HCT116 (cell line): Measurements from ENCODE around the gene TRIM37. TPM values are rescaled to one million over a fixed set of nuclear protein-coding genes. Genes with fewer than 3 reads are reported as not detected.
A peak's percentile ranks its signal among the peaks of the same experiment; 100 is the strongest.

Experiments used
- ATAC-seq: fragments of 200-7000 bp; cut with Tn5 transposase; 2 replicates; pipeline ENCODE4 v1.9.1; 2020; ENCODE audit warnings: mild to moderate bottlenecking, moderate library complexity
- BruUV-seq: library from RNA; stranded (reverse); fragments of 400-500 nt; replicated peaks from 2 replicates; lab custom pipeline; 2021; lab: Mats Ljungman, UMichigan
- CTCF ChIA-PET: fragments of 300-600 bp; sonication (Branson Sonifier 250); formaldehyde crosslinking; loops from one replicate; lab custom pipeline; 2021; ENCODE audit warnings: antibody characterized with exemption; lab: Charles Lee
- POLR2A ChIA-PET: fragments of 300-600, 350-600 bp; sonication (Branson Sonifier 250); formaldehyde crosslinking; loops from one replicate; lab custom pipeline; 2021; ENCODE audit warnings: antibody characterized with exemption; lab: Charles Lee
- RAD21 ChIA-PET, 2 experiments: fragments of 300-600 bp; sonication (Branson Sonifier 250); formaldehyde crosslinking; loops; one replicate each; lab custom pipeline; 2023; ENCODE audit warnings: low total read pairs in 2 of 2; ENCODE audit not compliant: uncharacterized antibody in 2 of 2, unreplicated experiment in 2 of 2, low non-redundant PET in 1 of 2; lab: Charles Lee
- DNase-seq: peaks from one replicate; pipeline ENCODE4 v3.0.0-alpha.2; 2010; ENCODE audit warnings: low read depth, low spot score
- H2AFZ ChIP-seq: fragments of 200-600 bp; shearing (Covaris generic), sonication (generic); 2 replicates; pipeline ENCODE4 v1.6.1; 2017; ENCODE audit warnings: low read depth, mixed run types, mixed read lengths, antibody characterized with exemption, low read length; ENCODE audit not compliant: poor library complexity, severe bottlenecking
- H3K27ac ChIP-seq: 2 replicates; pipeline ENCODE4 v1.5.1; 2012; ENCODE audit warnings: low read depth, low read length
- H3K27me3 ChIP-seq: fragments of 200-600 bp; sonication (generic); 2 replicates; pipeline ENCODE4 v1.6.1; 2016; ENCODE audit warnings: mixed run types, low read length, mixed read lengths; ENCODE audit not compliant: insufficient read depth
- H3K36me3 ChIP-seq, 2 experiments: fragments of 200-500 bp in 1 of 2; fragments of 200-600 bp in 1 of 2; sonication (Bioruptor generic) in 1 of 2; sonication (generic) in 1 of 2; 2 replicates each; pipeline versions ENCODE4 v1.5.1 to v1.6.1; 2014 to 2016; ENCODE audit warnings: low read length in 2 of 2, inconsistent platforms in 1 of 2, mixed read lengths in 1 of 2, mixed run types in 1 of 2; ENCODE audit not compliant: insufficient read depth in 2 of 2, control insufficient read depth in 1 of 2
- H3K4me1 ChIP-seq, 2 experiments: fragments of 200-600 bp in 1 of 2; sonication (generic) in 1 of 2; 2 replicates each; pipeline versions ENCODE4 v1.5.1 to v1.6.1; 2012 to 2017; ENCODE audit warnings: low read length in 2 of 2, inconsistent platforms in 1 of 2, mild to moderate bottlenecking in 1 of 2, mixed read lengths in 1 of 2, mixed run types in 1 of 2, moderate library complexity in 1 of 2; ENCODE audit not compliant: insufficient read depth in 2 of 2, control insufficient read depth in 1 of 2
- H3K4me2 ChIP-seq: fragments of 200-600 bp; sonication (generic); 2 replicates; pipeline ENCODE4 v1.6.1; 2017; ENCODE audit warnings: mixed run types, low read length, mixed read lengths
- H3K4me3 ChIP-seq, 2 experiments: fragments of 200-600 bp in 1 of 2; sonication (generic) in 1 of 2; replicated peaks in 1 of 2; 2 replicates each; pipeline ENCODE4 v1.5.1; 2011 to 2016; ENCODE audit warnings: low read length in 2 of 2, control low read depth in 1 of 2, low read depth in 1 of 2, mild to moderate bottlenecking in 1 of 2, mixed read lengths in 1 of 2, mixed run types in 1 of 2
- H3K79me2 ChIP-seq: fragments of 200-600 bp; sonication (generic); 2 replicates; pipeline ENCODE4 v1.6.1; 2017; ENCODE audit warnings: mild to moderate bottlenecking, mixed run types, low read length, moderate library complexity, mixed read lengths; ENCODE audit not compliant: insufficient read depth
- H3K9ac ChIP-seq: fragments of 200-600 bp; sonication (generic); 2 replicates; pipeline ENCODE4 v1.6.1; 2016; ENCODE audit warnings: low read length, mixed read lengths
- H3K9me2 ChIP-seq: fragments of 200-600 bp; sonication (generic), shearing (Covaris generic); 2 replicates; pipeline ENCODE4 v1.6.1; 2017; ENCODE audit warnings: mixed run types, mild to moderate bottlenecking, moderate library complexity; ENCODE audit not compliant: insufficient read depth
- H3K9me3 ChIP-seq, 2 experiments: fragments of 200-500 bp in 1 of 2; fragments of 200-600 bp in 1 of 2; sonication (Bioruptor generic) in 1 of 2; sonication (generic) in 1 of 2; 2 replicates each; pipeline ENCODE4 v1.6.1; 2014 to 2017; ENCODE audit warnings: low read length in 2 of 2, mixed read lengths in 2 of 2, inconsistent platforms in 1 of 2, low read depth in 1 of 2, mild to moderate bottlenecking in 1 of 2, mixed run types in 1 of 2, moderate library complexity in 1 of 2; ENCODE audit not compliant: control insufficient read depth in 1 of 2, insufficient read depth in 1 of 2
- H4K20me1 ChIP-seq: fragments of 200-600 bp; sonication (generic), shearing (Covaris generic); 2 replicates; pipeline ENCODE4 v1.6.1; 2017; ENCODE audit warnings: mixed run types, mild to moderate bottlenecking, moderate library complexity; ENCODE audit not compliant: insufficient read depth
- EGR1 ChIP-seq: IDR thresholded peaks from 2 replicates; pipeline ENCODE4 v1.6.1; 2012; ENCODE audit warnings: low read depth
- ELF1 ChIP-seq: IDR thresholded peaks from 2 replicates; pipeline ENCODE4 v1.6.1; 2012; ENCODE audit warnings: low read depth, borderline replicate concordance
- EZH2 ChIP-seq: fragments of 200-600 bp; sonication (generic); IDR thresholded peaks from 2 replicates; pipeline ENCODE4 v1.6.1; 2017; ENCODE audit warnings: antibody characterized with exemption, mixed run types
- EZH2phosphoT487 ChIP-seq: fragments of 200-600 bp; IDR thresholded peaks from 2 replicates; pipeline ENCODE4 v1.6.1; 2018; ENCODE audit warnings: antibody characterized with exemption, borderline replicate concordance
- FOSL1 ChIP-seq: IDR thresholded peaks from 2 replicates; pipeline ENCODE4 v1.6.1; 2012; ENCODE audit warnings: low read depth
- RAD21 ChIP-seq: IDR thresholded peaks from 2 replicates; pipeline ENCODE4 v1.6.1; 2012; ENCODE audit warnings: low read depth, mild to moderate bottlenecking
- SRF ChIP-seq: IDR thresholded peaks from 2 replicates; pipeline ENCODE4 v1.6.1; 2012; ENCODE audit warnings: low read depth
- YY1 ChIP-seq: IDR thresholded peaks from 2 replicates; pipeline ENCODE4 v1.6.1; 2011; ENCODE audit warnings: low read length, low read depth, moderate library complexity, mild to moderate bottlenecking; ENCODE audit not compliant: insufficient replicate concordance; ENCODE audit errors: extremely low read depth
- intact Hi-C: fragments of 100-400 bp; cut with micrococcal nuclease; formaldehyde crosslinking; loops from 2 replicates; pipeline ENCODE4 v1.10.0; 2022
- total RNA-seq: library from RNA; stranded (reverse); gene quantifications from one replicate; pipeline ENCODE4 v1.2.1, GENCODE V29; 2021; ENCODE audit not compliant: unreplicated experiment
- TF ChIP-seq, protein P1 (sequence below): IDR thresholded peaks from 2 replicates; pipeline ENCODE4 v1.6.1; 2012

The TRIM37 gene
- total RNA-seq, 1 experiment from 2014 or later, result 55.7 TPM

DNA sequence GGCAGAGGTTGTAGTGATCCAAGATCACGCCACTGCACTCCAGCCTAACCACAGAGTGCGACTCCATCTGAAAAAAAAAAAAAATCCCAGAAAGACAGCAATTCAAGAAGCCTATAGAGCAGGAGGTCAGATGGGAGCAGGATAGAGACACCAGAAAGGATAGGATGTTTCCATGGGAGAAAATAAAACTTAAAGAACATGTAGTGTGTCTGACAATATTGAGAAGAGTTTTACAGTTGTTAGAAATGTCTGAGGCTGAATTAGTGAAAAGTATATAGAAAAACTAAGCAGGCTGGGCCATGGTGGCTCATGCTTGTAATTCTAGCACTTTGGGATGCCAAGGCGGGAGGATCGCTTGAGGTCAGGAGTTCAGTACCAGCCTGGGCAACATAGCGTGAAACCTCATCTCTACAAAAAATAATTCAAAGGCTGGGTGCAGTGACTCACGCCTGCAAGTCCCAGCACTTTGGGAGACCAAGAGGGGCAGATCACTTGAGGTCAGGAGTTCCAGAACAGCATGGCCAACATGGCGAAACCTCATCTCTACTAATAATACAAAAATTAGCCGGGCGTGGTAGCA, 15.3 kb upstream of the TRIM37 start:
- Histone ChIP-seq H4K20me1 (no peaks in the 10 kb centered on the region), H2AFZ (no peak overlapping the region), H3K4me2 (no peak overlapping the region), H3K4me3 (no peak overlapping the region), H3K9ac (no peak overlapping the region), H3K36me3 (peaks cover 0 to 5% of the 10 kb centered on the region in 2 experiments), H3K27ac (no peak overlapping the region), H3K27me3 (no peaks in the 10 kb centered on the region), H3K4me1 (no peaks in the 10 kb centered on the region), H3K9me2 (no peaks in the 10 kb centered on the region), H3K9me3 (no peaks in the 10 kb centered on the region), H3K79me2 (peaks cover 26% of the 10 kb centered on the region)
- BruUV-seq, result no TSS peak
- no peak for TF ChIP-seq EZH2phosphoT487
- TF ChIP-seq YY1, result no peak
- TF ChIP-seq SRF, result no peak
- TF ChIP-seq RAD21, result no peak
- TF ChIP-seq EZH2, result no peak
- no peak for TF ChIP-seq ELF1
- TF ChIP-seq FOSL1, result no peak
- intact Hi-C loops, result no loop called here
- RAD21 ChIA-PET, result no interaction called here
- DNase-seq (no peak), ATAC-seq (peak; percentile 17; the same call in 1 of the 2 replicates)
- POLR2A ChIA-PET, result no interaction called here
- CTCF ChIA-PET, result no interaction called here

DNA sequence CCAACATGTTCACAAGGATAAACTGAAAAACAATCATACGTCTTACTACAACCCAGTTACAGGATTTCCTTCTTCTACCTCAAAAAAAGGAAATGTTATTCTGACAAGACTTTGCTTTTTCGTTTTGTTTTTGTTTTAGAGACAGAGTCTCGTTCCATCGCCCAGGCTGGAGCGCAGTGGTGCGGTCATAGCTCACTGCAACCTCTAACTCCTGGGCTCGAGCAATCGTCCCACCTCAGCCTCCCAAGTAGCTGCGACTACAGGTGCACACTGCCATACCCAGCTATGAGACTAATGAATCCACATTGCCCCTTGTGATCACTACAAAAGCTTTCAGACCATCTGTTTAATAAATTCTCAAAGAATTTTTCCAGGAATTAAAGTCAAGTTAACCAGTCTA, 8.8 kb upstream of the TRIM37 start:
- no peak overlapping the region for H3K9ac ChIP-seq
- DNase-seq, result no peak
- ChIA-PET RAD21 (no interaction called here), CTCF (no interaction called here), POLR2A (interaction anchor here (0.7 kb wide), 1 partner anchor 50 kb away, joined by 3 read pairs; no protein-coding TSS in a partner anchor)
- H3K9me3 ChIP-seq, result no peaks in the 10 kb centered on the region
- intact Hi-C loops, result no loop called here
- H3K79me2 ChIP-seq, result peaks cover 22% of the 10 kb centered on the region
- H4K20me1 ChIP-seq, result no peaks in the 10 kb centered on the region
- no peaks in the 10 kb centered on the region for H3K4me1 ChIP-seq
- H3K36me3 ChIP-seq, result peaks cover 4 to 9% of the 10 kb centered on the region in 2 experiments; a peak in 3 of 4 replicates
- no peak for ATAC-seq
- TF ChIP-seq EZH2phosphoT487 (no peak), EZH2 (no peak), RAD21 (no peak), EGR1 (no peak)
- TF ChIP-seq, protein P1, sequence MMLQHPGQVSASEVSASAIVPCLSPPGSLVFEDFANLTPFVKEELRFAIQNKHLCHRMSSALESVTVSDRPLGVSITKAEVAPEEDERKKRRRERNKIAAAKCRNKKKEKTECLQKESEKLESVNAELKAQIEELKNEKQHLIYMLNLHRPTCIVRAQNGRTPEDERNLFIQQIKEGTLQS, result no peak
- H3K27ac ChIP-seq, result no peak overlapping the region
- H3K9me2 ChIP-seq, result no peaks in the 10 kb centered on the region
- no peaks in the 10 kb centered on the region for H3K27me3 ChIP-seq
- H3K4me2 ChIP-seq, result no peak overlapping the region
- no peak overlapping the region for H3K4me3 ChIP-seq
- BruUV-seq, result no TSS peak
- H2AFZ ChIP-seq, result no peak overlapping the region
